Measurements from ENCODE around the gene CD28.

GRCh38 chr2:203761121-203761520, 54.7 kb downstream of the CD28 start:
- no peak for TF ChIP-seq POLR2AphosphoS5 (IDR thresholded peaks at IDR 0.05)
- TF ChIP-seq CTCF (IDR thresholded peaks at IDR 0.05 in 8 of 11, conservative IDR thresholded peaks at IDR 0.05 in 3 of 11): no peak
- TF ChIP-seq POLR2A (IDR thresholded peaks at IDR 0.05): no peak

Data from spleen (tissue), 7 donors.